Heart left ventricle (tissue), 16 donors: ENCODE measurements around the gene TMEM203. TPM values are rescaled to one million over a fixed set of nuclear protein-coding genes. Genes with fewer than 3 reads are reported as not detected.

ENCODE experiments used
- ATAC-seq, 4 donors: fragments of 200-7000 bp; cut with Tn5 transposase; one replicate each; pipeline ENCODE4 v1.9.1; 2020 to 2022; ENCODE audit warnings: moderate library complexity in 4 of 4, mild to moderate bottlenecking in 3 of 4, moderate number of reproducible peaks in 1 of 4
- DNase-seq, 5 donors: peaks; one replicate each; pipeline ENCODE4 v3.0.0-alpha.2; 2020
- H3K27ac ChIP-seq, 12 donors: fragments of 200-600 bp; sonication (generic) in 4 of 12; one replicate each; pipeline versions ENCODE4 v1.5.0 to v1.8.0; 2016 to 2022; ENCODE audit warnings: mild to moderate bottlenecking in 2 of 12
- H3K27me3 ChIP-seq, 9 donors: fragments of 200-600 bp; sonication (generic) in 2 of 9; one replicate each; pipeline versions ENCODE4 v1.5.1 to v1.8.0; 2016 to 2022; ENCODE audit warnings: mild to moderate bottlenecking in 3 of 9
- H3K36me3 ChIP-seq, 9 donors: fragments of 200-600 bp; sonication (generic) in 2 of 9; one replicate each; pipeline versions ENCODE4 v1.5.0 to v1.8.0; 2018 to 2022; ENCODE audit warnings: mild to moderate bottlenecking in 2 of 9
- H3K4me1 ChIP-seq, 12 donors: fragments of 200-600 bp; sonication (generic) in 4 of 12; one replicate each; pipeline versions ENCODE4 v1.5.0 to v1.8.0; 2016 to 2022; ENCODE audit warnings: mild to moderate bottlenecking in 3 of 12
- H3K4me3 ChIP-seq, 12 donors: fragments of 200-600 bp; sonication (generic) in 4 of 12; one replicate each; pipeline versions ENCODE4 v1.5.0 to v1.8.0; 2017 to 2022; ENCODE audit warnings: mild to moderate bottlenecking in 9 of 12, moderate library complexity in 4 of 12
- H3K9me3 ChIP-seq, 12 donors: fragments of 200-600 bp; sonication (generic) in 4 of 12; one replicate each; pipeline versions ENCODE4 v1.5.0 to v1.8.0; 2016 to 2022; ENCODE audit warnings: mild to moderate bottlenecking in 1 of 12
- CTCF ChIP-seq, 12 donors: fragments of 200-600 bp; sonication (generic) in 4 of 12; IDR thresholded peaks; one replicate each; pipeline versions ENCODE4 v1.5.0 to v1.8.0; 2018 to 2022; ENCODE audit warnings: antibody characterized with exemption in 12 of 12, mild to moderate bottlenecking in 5 of 12
- POLR2A ChIP-seq, 2 donors: fragments of 450-650 bp; IDR thresholded peaks; one replicate each; pipeline ENCODE4 v1.6.1; 2017; ENCODE audit warnings: antibody characterized with exemption in 2 of 2, mild to moderate bottlenecking in 2 of 2, moderate library complexity in 2 of 2
- WGBS, 4 donors: extraction: QIAGEN DNeasy Blood & Tissue Kit in 2 of 4; methylation state at CpG; one replicate each; pipeline versions ENCODE4 v1.1.5 to v1.1.7; 2013 to 2018; 5-methylcytosine and 5-hydroxymethylcytosine counted together
- intact Hi-C, 10 donors: fragments of 100-400 bp; cut with DNase I; formaldehyde crosslinking; loops; one replicate each; pipeline versions ENCODE4 v1.11.1 to v1.14.2; 2022
- polyA plus RNA-seq, 2 donors: library from polyadenylated mRNA; stranded (reverse); fragments of 200-250 nt; gene quantifications; one replicate each; pipeline ENCODE4 v1.2.3, GENCODE V29; 2013
- total RNA-seq, 9 donors: library from RNA; depleted of rRNA in 2 of 9; stranded (reverse); fragments of >200 nt in 2 of 9; fragmentation: NEBNext Ultra II Directional in 3 of 9; extraction: Animal tissue kit (Norgen Biotek cat#: 25700) in 3 of 9; gene quantifications; one replicate each; pipeline versions ENCODE4 v1.1.0 to v1.2.4, GENCODE V29; 2016 to 2023
- donor health status: ischemic (EF 13 %, LVEDD 7.1; RV severe dilation, severe dysfunction).
- donor health status: healthy with polysubstance abuse.
- donor health status: DM: no; HTN: yes; CAD: no.
- donor health status: DM: no; HTN: no; CAD: no.
- donor health status: ischemic (EF 25% LVEDD 6.9; RV normal size, moderate dysfunction).
- donor health status: ischemic (EF 25% LVEDD 5.7; RV mildly dilated, moderate dysfunction).
- donor health status: healthy.
- donor health status: DM: yes; HTN: yes; CAD: no.
- donor health status: ischemic (EF 35%, LVEDD 5.7; RV mildly dilated, moderate dysfunction).
- donor health status: nonischemic (EF 11% LVEDD 7.7; RV severe dilation, severe dysfunction).
- donor health status: DM: yes; HTN: yes; CAD: no.
- donor health status: PGD.
- donor health status: ischemic (EF 29% LVEDD 5.4; RV normal size, mild dysfunction).
- donor health status: nonischemic (EF 23%, LVEDD 6.1; RV moderate dilation, normal function).

TMEM203 gene
- total and polyA plus RNA-seq, 11 donors, result 30.8 to 52.0 (median 42.1) TPM

GRCh38 chr9:137236238-137236935, 30.9 kb upstream of the TMEM203 start:
- ATAC-seq, result peak; percentile 21 to 54 (median 43)
- WGBS, 4 donors, result 10 to 17% (median 14%) methylated on average over 10 to 31 of the region's 31 CpGs
- H3K27ac ChIP-seq, result peak overlapping the region in 1 of 12 donors; percentile 37
- H3K4me1 ChIP-seq, result peaks cover 0 to 50% (median 27%) of the 10 kb centered on the region in 12 donors
- H3K27me3 ChIP-seq, result peaks cover 0 to 21% (median 13%) of the 10 kb centered on the region in 9 donors
- H3K4me3 ChIP-seq, result peak overlapping the region in 10 of 12 donors; percentile 4 to 41 (median 32)
- H3K9me3 ChIP-seq, result no peaks in the 10 kb centered on the region
- H3K36me3 ChIP-seq, result no peaks in the 10 kb centered on the region
- intact Hi-C loops, result loop anchor here in 2 of 10 donors (5.0 to 10.0 kb wide), 2 partner anchors 119 to 452 kb away; no protein-coding TSS in a partner anchor
- TF ChIP-seq POLR2A (IDR thresholded peaks at IDR 0.05), result peak in 1 of 2 donors; percentile 18
- TF ChIP-seq CTCF (IDR thresholded peaks at IDR 0.05), result peak; percentile 91 to 100 (median 98)
- DNase-seq, result peak; percentile 84 to 94 (median 87)

GRCh38 chr9:137235424-137236237, 30.2 kb upstream of the TMEM203 start:
- Histone ChIP-seq H3K36me3 (no peaks in the 10 kb centered on the region), H3K4me3 (peak overlapping the region in 10 of 12 donors; percentile 4 to 41 (median 32)), H3K9me3 (no peaks in the 10 kb centered on the region), H3K4me1 (peaks cover 0 to 50% (median 27%) of the 10 kb centered on the region in 12 donors), H3K27me3 (peaks cover 0 to 29% (median 19%) of the 10 kb centered on the region in 9 donors), H3K27ac (no peak overlapping the region)
- no peak for TF ChIP-seq CTCF (IDR thresholded peaks at IDR 0.05)
- no peak for TF ChIP-seq POLR2A (IDR thresholded peaks at IDR 0.05)
- 67 to 84% (median 70%) methylated on average over 25 to 35 of the region's 35 CpGs for WGBS, 4 donors
- intact Hi-C loops, result loop anchor here in 2 of 10 donors (5.0 to 10.0 kb wide), 2 partner anchors 118 to 451 kb away; no protein-coding TSS in a partner anchor
- ATAC-seq (no peak), DNase-seq (no peak)

- Histone ChIP-seq H3K4me1 (peaks cover 0 to 42% (median 24%) of the 10 kb centered on the region in 12 donors), H3K9me3 (no peaks in the 10 kb centered on the region), H3K4me3 (no peak overlapping the region), H3K36me3 (no peaks in the 10 kb centered on the region), H3K27me3 (peaks cover 4 to 36% (median 27%) of the 10 kb centered on the region in 9 donors), H3K27ac (no peak overlapping the region)
- DNase-seq (no peak), ATAC-seq (no peak)
- TF ChIP-seq POLR2A (IDR thresholded peaks at IDR 0.05), result no peak
- TF ChIP-seq CTCF (IDR thresholded peaks at IDR 0.05), result no peak
- intact Hi-C loops, result loop anchor here in 2 of 10 donors (5.0 to 10.0 kb wide), 2 partner anchors 118 to 450 kb away; no protein-coding TSS in a partner anchor
- WGBS, 4 donors, result 72 to 81% (median 79%) methylated on average over 16 to 18 of the region's 18 CpGs
These were observed 29.4 kb upstream of the TMEM203 start for GRCh38 chr9:137234758-137235423.
